Tibial nerve (tissue), 4 donors: ENCODE measurements around the gene KCNH3. TPM values are rescaled to one million over a fixed set of nuclear protein-coding genes. Genes with fewer than 3 reads are reported as not detected.

ENCODE experiments used
- DNase-seq, 2 donors: peaks; one replicate each; pipeline ENCODE4 v3.0.0-alpha.2; 2019; ENCODE audit warnings: low spot score in 2 of 2
- H3K27ac ChIP-seq, 4 donors: fragments of 200-600 bp; sonication (generic) in 3 of 4; one replicate each; pipeline ENCODE4 v1.5.1; 2017 to 2019; ENCODE audit warnings: mild to moderate bottlenecking in 1 of 4
- H3K27me3 ChIP-seq, 2 donors: fragments of 200-600 bp; sonication (generic) in 1 of 2; one replicate each; pipeline versions ENCODE4 v1.5.1 to v1.6.0; 2017 to 2019
- H3K36me3 ChIP-seq, 3 donors: fragments of 200-600 bp; sonication (generic); one replicate each; pipeline ENCODE4 v1.5.1; 2018 to 2019
- H3K4me1 ChIP-seq, 4 donors: fragments of 200-600 bp; sonication (generic) in 3 of 4; one replicate each; pipeline ENCODE4 v1.5.1; 2017 to 2019
- H3K4me3 ChIP-seq, 4 donors: fragments of 200-600 bp; sonication (generic) in 3 of 4; one replicate each; pipeline ENCODE4 v1.5.1; 2017 to 2019; ENCODE audit warnings: mild to moderate bottlenecking in 1 of 4, moderate library complexity in 1 of 4
- H3K9me3 ChIP-seq, 4 donors: fragments of 200-600 bp; sonication (generic) in 3 of 4; one replicate each; pipeline ENCODE4 v1.5.1; 2017 to 2019
- EP300 ChIP-seq, 2 donors: sonication (generic); formaldehyde crosslinking; IDR thresholded peaks; one replicate each; pipeline ENCODE4 v1.6.1; 2017; ENCODE audit warnings: antibody characterized with exemption in 2 of 2, mild to moderate bottlenecking in 1 of 2
- POLR2A ChIP-seq, 2 donors: fragments of 450-650 bp; IDR thresholded peaks; one replicate each; pipeline ENCODE4 v1.6.1; 2017; ENCODE audit warnings: antibody characterized with exemption in 2 of 2, mild to moderate bottlenecking in 2 of 2, moderate library complexity in 2 of 2
- WGBS, 2 donors: methylation state at CpG; one replicate each; pipeline ENCODE4 v1.1.5; 2018; 5-methylcytosine and 5-hydroxymethylcytosine counted together
- total RNA-seq, 4 donors: library from RNA; depleted of rRNA; stranded (reverse); fragments of >200 nt; gene quantifications; one replicate each; pipeline ENCODE4 v1.1.0, GENCODE V29; 2016
- TF ChIP-seq, protein P1 (sequence below), 5 experiments: fragments of 200-600 bp in 3 of 5; fragments of 450-650 bp in 2 of 5; sonication (generic) in 3 of 5; IDR thresholded peaks; one replicate each; pipeline ENCODE4 v1.5.1; 2016 to 2019; ENCODE audit warnings: antibody characterized with exemption in 5 of 5, mild to moderate bottlenecking in 3 of 5, moderate library complexity in 2 of 5

The KCNH3 gene
- total RNA-seq, 4 donors from 2014 or later: 0.21 to 0.30 TPM; not detected in 2

DNA sequence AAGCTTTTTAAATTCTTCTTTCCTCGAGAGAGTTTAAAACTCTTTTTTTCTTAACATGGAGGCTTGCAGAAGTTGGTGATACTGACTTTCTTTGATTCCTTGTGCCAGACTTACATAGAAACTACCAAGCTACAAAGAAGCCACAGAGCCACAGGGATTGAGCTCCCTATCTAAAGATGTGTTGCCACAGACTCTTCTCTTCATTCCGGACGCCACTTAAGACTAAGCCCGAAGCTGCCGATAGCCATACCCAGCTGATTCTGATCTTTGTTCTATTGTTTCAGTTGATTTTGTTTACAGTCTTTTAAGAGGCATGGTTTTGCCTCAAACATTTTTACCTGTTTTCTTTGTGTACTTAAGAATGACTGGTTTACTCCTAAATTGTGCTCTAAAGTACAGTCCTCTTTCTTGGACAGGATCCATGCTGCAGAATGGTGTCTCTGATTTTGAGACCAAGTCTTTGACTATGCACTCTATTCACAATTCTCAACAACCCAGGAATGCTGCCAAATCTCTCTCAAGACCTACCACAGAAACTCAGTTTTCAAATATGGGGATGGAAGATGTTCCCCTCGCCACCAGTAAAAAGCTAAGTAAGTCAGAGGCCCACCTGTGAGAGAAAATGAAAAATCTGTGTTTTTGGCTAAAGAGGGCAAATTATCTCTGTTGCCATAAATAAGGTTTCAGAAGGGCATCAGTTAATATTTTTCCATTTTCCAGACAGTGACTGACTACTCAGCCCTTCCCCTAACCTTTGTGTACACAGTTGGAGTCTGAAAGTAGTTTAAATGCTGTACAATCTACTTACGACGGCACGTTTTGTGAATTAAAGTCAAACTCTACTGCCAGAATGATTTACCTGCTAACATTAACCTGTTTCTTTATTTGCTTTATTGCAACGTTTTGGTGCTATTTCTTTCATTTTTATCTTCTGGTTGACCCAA, 42.1 kb upstream of the KCNH3 start:
- Histone ChIP-seq H3K27ac (no peak overlapping the region), H3K36me3 (peaks cover 0 to 19% (median 0%) of the 10 kb centered on the region in 3 donors), H3K4me3 (no peak overlapping the region), H3K27me3 (no peaks in the 10 kb centered on the region), H3K9me3 (no peaks in the 10 kb centered on the region), H3K4me1 (no peaks in the 10 kb centered on the region)
- 75 to 80% methylated on average over 10 of the region's 10 CpGs for WGBS, 2 donors
- TF ChIP-seq, protein P1, sequence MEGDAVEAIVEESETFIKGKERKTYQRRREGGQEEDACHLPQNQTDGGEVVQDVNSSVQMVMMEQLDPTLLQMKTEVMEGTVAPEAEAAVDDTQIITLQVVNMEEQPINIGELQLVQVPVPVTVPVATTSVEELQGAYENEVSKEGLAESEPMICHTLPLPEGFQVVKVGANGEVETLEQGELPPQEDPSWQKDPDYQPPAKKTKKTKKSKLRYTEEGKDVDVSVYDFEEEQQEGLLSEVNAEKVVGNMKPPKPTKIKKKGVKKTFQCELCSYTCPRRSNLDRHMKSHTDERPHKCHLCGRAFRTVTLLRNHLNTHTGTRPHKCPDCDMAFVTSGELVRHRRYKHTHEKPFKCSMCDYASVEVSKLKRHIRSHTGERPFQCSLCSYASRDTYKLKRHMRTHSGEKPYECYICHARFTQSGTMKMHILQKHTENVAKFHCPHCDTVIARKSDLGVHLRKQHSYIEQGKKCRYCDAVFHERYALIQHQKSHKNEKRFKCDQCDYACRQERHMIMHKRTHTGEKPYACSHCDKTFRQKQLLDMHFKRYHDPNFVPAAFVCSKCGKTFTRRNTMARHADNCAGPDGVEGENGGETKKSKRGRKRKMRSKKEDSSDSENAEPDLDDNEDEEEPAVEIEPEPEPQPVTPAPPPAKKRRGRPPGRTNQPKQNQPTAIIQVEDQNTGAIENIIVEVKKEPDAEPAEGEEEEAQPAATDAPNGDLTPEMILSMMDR (IDR thresholded peaks at IDR 0.05): no peak
- DNase-seq: no peak

DNA sequence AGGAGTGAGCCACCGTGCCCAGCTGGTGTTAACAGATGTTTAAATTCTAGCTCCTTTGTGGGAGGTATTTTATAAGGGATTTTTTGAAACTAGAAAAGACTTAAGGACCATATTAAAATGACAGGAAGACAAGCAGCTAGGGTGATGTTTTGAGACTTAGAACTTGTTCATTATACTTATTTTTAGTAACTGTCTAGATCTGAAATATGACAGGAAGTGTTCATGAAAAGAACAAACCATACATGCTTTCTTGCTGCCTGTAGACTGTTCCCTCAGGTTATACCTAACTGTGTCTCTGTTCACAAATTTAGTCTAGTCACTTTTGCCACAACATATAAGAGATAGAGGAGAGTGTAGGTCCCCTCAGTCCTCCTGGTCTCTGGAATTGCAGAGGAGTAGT, 36.9 kb upstream of the KCNH3 start:
- Histone ChIP-seq H3K9me3 (no peaks in the 10 kb centered on the region), H3K27me3 (no peaks in the 10 kb centered on the region), H3K36me3 (peaks cover 0 to 13% (median 0%) of the 10 kb centered on the region in 3 donors), H3K4me3 (no peak overlapping the region), H3K27ac (no peak overlapping the region), H3K4me1 (no peaks in the 10 kb centered on the region)
- TF ChIP-seq, protein P1 (IDR thresholded peaks at IDR 0.05): no peak
- TF ChIP-seq EP300 (IDR thresholded peaks at IDR 0.05) (no peak), POLR2A (IDR thresholded peaks at IDR 0.05) (no peak)
- 91 to 93% methylated on average over 1 of the region's 1 CpG for WGBS, 2 donors
- DNase-seq: no peak

DNA sequence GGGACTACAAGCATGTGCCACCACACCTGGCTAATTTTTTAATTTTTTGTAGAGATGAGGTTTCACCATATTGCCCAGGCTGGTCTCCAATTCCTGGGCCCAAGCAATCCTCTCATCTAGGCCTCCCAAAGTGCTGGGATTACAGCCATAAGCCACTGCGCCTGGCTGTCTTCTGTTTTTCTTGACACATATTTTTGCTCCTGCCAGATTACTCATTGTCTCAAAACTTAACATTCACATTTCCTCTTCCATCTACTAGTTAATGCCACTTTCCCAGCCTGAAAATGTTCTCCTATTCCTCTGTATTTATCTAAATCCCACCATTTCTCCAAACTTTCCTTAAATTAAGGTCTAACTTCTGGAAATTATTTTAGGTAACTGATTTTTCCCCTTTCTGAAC, 36.2 kb upstream of the KCNH3 start:
- H3K36me3 ChIP-seq: peaks cover 0 to 13% (median 0%) of the 10 kb centered on the region in 3 donors
- H3K4me1 ChIP-seq: no peaks in the 10 kb centered on the region
- no peaks in the 10 kb centered on the region for H3K27me3 ChIP-seq
- no peak overlapping the region for H3K27ac ChIP-seq
- no peak overlapping the region for H3K4me3 ChIP-seq
- H3K9me3 ChIP-seq: no peaks in the 10 kb centered on the region
- TF ChIP-seq, protein P1 (IDR thresholded peaks at IDR 0.05): no peak
- TF ChIP-seq EP300 (IDR thresholded peaks at IDR 0.05): no peak
- no peak for TF ChIP-seq POLR2A (IDR thresholded peaks at IDR 0.05)
- WGBS, 2 donors: 91 to 100% methylated on average over 1 of the region's 1 CpG
- DNase-seq: no peak

DNA sequence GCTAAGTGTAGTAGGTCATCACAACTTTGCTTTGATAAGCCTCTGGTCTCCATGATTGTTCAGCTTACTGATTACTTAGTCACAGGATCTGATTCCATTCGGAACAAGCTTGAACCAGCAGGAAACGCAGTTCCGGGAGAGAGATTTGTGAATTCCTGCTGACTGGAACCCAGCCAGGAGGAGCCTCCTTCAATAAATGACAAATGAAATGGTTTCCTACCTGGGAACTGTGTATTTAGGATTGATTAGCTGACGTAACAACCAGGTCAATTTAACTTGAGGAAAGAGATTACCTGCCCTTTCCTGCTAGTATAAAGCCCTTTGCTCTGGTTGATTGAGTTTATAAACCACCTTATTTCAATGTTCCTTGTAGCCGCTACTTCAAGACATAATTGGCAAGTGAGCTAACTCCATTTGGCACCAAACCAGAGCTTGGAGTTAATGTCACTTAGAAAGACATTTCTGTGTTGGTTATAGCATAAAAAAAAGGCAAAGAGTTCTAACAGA, 35.1 kb upstream of the KCNH3 start:
- Histone ChIP-seq H3K4me1 (no peaks in the 10 kb centered on the region), H3K27ac (no peak overlapping the region), H3K4me3 (no peak overlapping the region), H3K36me3 (peaks cover 0 to 13% (median 0%) of the 10 kb centered on the region in 3 donors), H3K27me3 (no peaks in the 10 kb centered on the region), H3K9me3 (no peaks in the 10 kb centered on the region)
- TF ChIP-seq POLR2A (IDR thresholded peaks at IDR 0.05): no peak
- TF ChIP-seq, protein P1 (IDR thresholded peaks at IDR 0.05): no peak
- TF ChIP-seq EP300 (IDR thresholded peaks at IDR 0.05): no peak
- WGBS, 2 donors: 51 to 55% methylated on average over 5 of the region's 5 CpGs
- no peak for DNase-seq

DNA sequence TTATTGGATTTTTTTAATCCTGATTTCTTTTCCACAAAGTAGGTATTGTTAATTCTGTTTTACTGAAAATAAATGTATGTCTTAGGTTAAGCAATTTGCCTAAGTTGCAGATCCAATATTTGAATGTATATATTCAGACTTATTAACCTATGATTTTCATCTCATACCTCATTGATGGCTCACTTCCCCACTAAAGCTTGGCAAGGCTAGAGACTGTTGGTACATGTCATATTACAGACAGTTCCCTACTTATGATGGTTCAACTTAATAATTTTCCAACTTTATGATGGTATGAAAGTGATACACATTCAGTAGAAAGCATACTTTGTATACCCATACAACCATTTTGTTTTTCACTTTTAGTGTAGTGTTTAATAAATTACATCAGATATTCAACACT, 33.2 kb upstream of the KCNH3 start:
- Histone ChIP-seq H3K27ac (no peak overlapping the region), H3K4me1 (no peaks in the 10 kb centered on the region), H3K9me3 (no peaks in the 10 kb centered on the region), H3K27me3 (no peaks in the 10 kb centered on the region), H3K4me3 (no peak overlapping the region), H3K36me3 (peaks cover 0 to 6% (median 0%) of the 10 kb centered on the region in 3 donors)
- TF ChIP-seq POLR2A (IDR thresholded peaks at IDR 0.05): no peak
- TF ChIP-seq, protein P1 (IDR thresholded peaks at IDR 0.05): no peak
- no peak for TF ChIP-seq EP300 (IDR thresholded peaks at IDR 0.05)
- DNase-seq: no peak
